Activated naive CD8-positive, alpha-beta T cell treated with anti-CD3 and anti-CD28 coated beads, Interleukin-2, amount 50 U/mL, for 24 hours (primary cell): Measurements from ENCODE around the gene PDZRN4.
"Not testable (repeated sequence)": the region's sequence is repeated elsewhere in the genome, so short reads cannot be mapped to it uniquely, and the experiment has no call there.

ENCODE experiments used
- ATAC-seq: fragments of 150-1000 bp; cut with Tn5 transposase; one replicate; pipeline ENCODE4 v1.10.0; 2021
- DNase-seq: peaks from one replicate; pipeline ENCODE4 v3.0.0; 2021
- H3K27ac Mint-ChIP-seq: one replicate; pipeline ENCODE4 v1.8.0; 2021; ENCODE audit warnings: mild to moderate bottlenecking, mixed read lengths
- H3K27me3 Mint-ChIP-seq: one replicate; pipeline ENCODE4 v1.8.0; 2021; ENCODE audit warnings: mixed read lengths
- H3K36me3 Mint-ChIP-seq: one replicate; pipeline ENCODE4 v1.8.0; 2021; ENCODE audit warnings: low read depth, mixed read lengths
- H3K4me1 Mint-ChIP-seq: one replicate; pipeline ENCODE4 v1.8.0; 2021; ENCODE audit warnings: mixed read lengths
- H3K4me3 Mint-ChIP-seq: one replicate; pipeline ENCODE4 v1.8.0; 2021; ENCODE audit warnings: mild to moderate bottlenecking, moderate library complexity, mixed read lengths
- H3K9me3 Mint-ChIP-seq: one replicate; pipeline ENCODE4 v1.8.0; 2021; ENCODE audit warnings: mixed read lengths

Gene PDZRN4

GRCh38 chr12:41285470-41285869 is 97.3 kb downstream of the PDZRN4 start:
- H3K9me3 Mint-ChIP-seq, H3K4me1 Mint-ChIP-seq, H3K4me3 Mint-ChIP-seq, H3K27ac Mint-ChIP-seq, DNase-seq, ATAC-seq, H3K27me3 Mint-ChIP-seq, H3K36me3 Mint-ChIP-seq: not testable (repeated sequence)

- no peak for DNase-seq
Measured at GRCh38 chr12:41286426-41286825, 98.3 kb downstream of the PDZRN4 start.

GRCh38 chr12:41287500-41288141 is 99.5 kb downstream of the PDZRN4 start:
- no peak overlapping the region for H3K27ac Mint-ChIP-seq
- H3K27me3 Mint-ChIP-seq = peaks cover 2% of the 10 kb centered on the region

More at GRCh38 chr12:41286426-41286825, 98.3 kb downstream of the PDZRN4 start:
- Mint-ChIP-seq H3K4me1 (no peaks in the 10 kb centered on the region), H3K27ac (no peak overlapping the region), H3K9me3 (no peaks in the 10 kb centered on the region), H3K4me3 (no peak overlapping the region), H3K27me3 (peaks cover 2% of the 10 kb centered on the region), H3K36me3 (no peaks in the 10 kb centered on the region)
- ATAC-seq = no peak

GRCh38 chr12:41288142-41288811 is 100.2 kb downstream of the PDZRN4 start:
- Mint-ChIP-seq H3K9me3 (no peaks in the 10 kb centered on the region), H3K27ac (no peak overlapping the region), H3K4me1 (no peaks in the 10 kb centered on the region), H3K36me3 (no peaks in the 10 kb centered on the region), H3K27me3 (peaks cover 2% of the 10 kb centered on the region), H3K4me3 (no peak overlapping the region)
- DNase-seq = no peak
- ATAC-seq = no peak

More at GRCh38 chr12:41287500-41288141, 99.5 kb downstream of the PDZRN4 start:
- H3K4me1 Mint-ChIP-seq = no peaks in the 10 kb centered on the region
- DNase-seq = no peak
- no peaks in the 10 kb centered on the region for H3K9me3 Mint-ChIP-seq
- H3K36me3 Mint-ChIP-seq = no peaks in the 10 kb centered on the region
- ATAC-seq = no peak
- no peak overlapping the region for H3K4me3 Mint-ChIP-seq

- H3K27ac Mint-ChIP-seq = no peak overlapping the region
- ATAC-seq (no peak), DNase-seq (no peak)
- no peaks in the 10 kb centered on the region for H3K36me3 Mint-ChIP-seq
- no peaks in the 10 kb centered on the region for H3K4me1 Mint-ChIP-seq
- H3K9me3 Mint-ChIP-seq = no peaks in the 10 kb centered on the region
- H3K4me3 Mint-ChIP-seq = no peak overlapping the region
- H3K27me3 Mint-ChIP-seq = peaks cover 2% of the 10 kb centered on the region
Measured at GRCh38 chr12:41289501-41289900, 101.4 kb downstream of the PDZRN4 start.

- no peak overlapping the region for H3K4me3 Mint-ChIP-seq
- DNase-seq (no peak), ATAC-seq (no peak)
- H3K36me3 Mint-ChIP-seq = no peaks in the 10 kb centered on the region
- no peaks in the 10 kb centered on the region for H3K4me1 Mint-ChIP-seq
- no peak overlapping the region for H3K27ac Mint-ChIP-seq
- peaks cover 2% of the 10 kb centered on the region for H3K27me3 Mint-ChIP-seq
- peaks cover 4% of the 10 kb centered on the region for H3K9me3 Mint-ChIP-seq
Measured at GRCh38 chr12:41293011-41293410, 104.9 kb downstream of the PDZRN4 start.

- no peaks in the 10 kb centered on the region for H3K4me1 Mint-ChIP-seq
- H3K27me3 Mint-ChIP-seq = no peaks in the 10 kb centered on the region
- H3K27ac Mint-ChIP-seq = no peak overlapping the region
- no peaks in the 10 kb centered on the region for H3K36me3 Mint-ChIP-seq
- no peak overlapping the region for H3K4me3 Mint-ChIP-seq
- ATAC-seq (no peak), DNase-seq (no peak)
- H3K9me3 Mint-ChIP-seq = peaks cover 4% of the 10 kb centered on the region
Measured at GRCh38 chr12:41293461-41293860, 105.3 kb downstream of the PDZRN4 start.

- DNase-seq (no peak), ATAC-seq (no peak)
- H3K27me3 Mint-ChIP-seq = no peaks in the 10 kb centered on the region
- no peaks in the 10 kb centered on the region for H3K9me3 Mint-ChIP-seq
- H3K4me3 Mint-ChIP-seq = no peak overlapping the region
- H3K4me1 Mint-ChIP-seq = no peaks in the 10 kb centered on the region
- no peak overlapping the region for H3K27ac Mint-ChIP-seq
- no peaks in the 10 kb centered on the region for H3K36me3 Mint-ChIP-seq
Measured at GRCh38 chr12:41302979-41303403, 114.9 kb downstream of the PDZRN4 start.

- DNase-seq = no peak
- Mint-ChIP-seq H3K36me3 (no peaks in the 10 kb centered on the region), H3K4me1 (no peaks in the 10 kb centered on the region), H3K27ac (no peak overlapping the region), H3K27me3 (no peaks in the 10 kb centered on the region), H3K4me3 (no peak overlapping the region), H3K9me3 (no peaks in the 10 kb centered on the region)
- ATAC-seq = no peak
Measured at GRCh38 chr12:41304526-41304925, 116.4 kb downstream of the PDZRN4 start.

GRCh38 chr12:41310367-41310766 is 122.2 kb downstream of the PDZRN4 start:
- H3K36me3 Mint-ChIP-seq = no peaks in the 10 kb centered on the region
- H3K9me3 Mint-ChIP-seq = no peaks in the 10 kb centered on the region
- ATAC-seq (no peak), DNase-seq (no peak)
- H3K4me1 Mint-ChIP-seq = no peaks in the 10 kb centered on the region
- no peak overlapping the region for H3K4me3 Mint-ChIP-seq
- no peaks in the 10 kb centered on the region for H3K27me3 Mint-ChIP-seq
- H3K27ac Mint-ChIP-seq = no peak overlapping the region

GRCh38 chr12:41311883-41312282 is 123.8 kb downstream of the PDZRN4 start:
- Mint-ChIP-seq H3K27me3 (no peaks in the 10 kb centered on the region), H3K4me1 (no peaks in the 10 kb centered on the region), H3K27ac (no peak overlapping the region), H3K36me3 (no peaks in the 10 kb centered on the region), H3K4me3 (no peak overlapping the region), H3K9me3 (no peaks in the 10 kb centered on the region)
- ATAC-seq (no peak), DNase-seq (no peak)

- H3K27me3 Mint-ChIP-seq, DNase-seq, H3K4me3 Mint-ChIP-seq, H3K9me3 Mint-ChIP-seq, H3K4me1 Mint-ChIP-seq, ATAC-seq, H3K36me3 Mint-ChIP-seq, H3K27ac Mint-ChIP-seq: not testable (repeated sequence)
Measured at GRCh38 chr12:41312451-41312850, 124.3 kb downstream of the PDZRN4 start.

- no peak overlapping the region for H3K27ac Mint-ChIP-seq
- ATAC-seq = no peak
- no peaks in the 10 kb centered on the region for H3K9me3 Mint-ChIP-seq
- no peaks in the 10 kb centered on the region for H3K36me3 Mint-ChIP-seq
- no peaks in the 10 kb centered on the region for H3K27me3 Mint-ChIP-seq
- no peak for DNase-seq
- H3K4me1 Mint-ChIP-seq = no peaks in the 10 kb centered on the region
- no peak overlapping the region for H3K4me3 Mint-ChIP-seq
Measured at GRCh38 chr12:41325336-41325735, 137.2 kb downstream of the PDZRN4 start.

GRCh38 chr12:41327096-41327895 is 139.2 kb downstream of the PDZRN4 start:
- no peaks in the 10 kb centered on the region for H3K9me3 Mint-ChIP-seq
- ATAC-seq (no peak), DNase-seq (no peak)
- no peaks in the 10 kb centered on the region for H3K27me3 Mint-ChIP-seq
- H3K4me3 Mint-ChIP-seq = no peak overlapping the region
- no peaks in the 10 kb centered on the region for H3K36me3 Mint-ChIP-seq
- H3K4me1 Mint-ChIP-seq = no peaks in the 10 kb centered on the region
- no peak overlapping the region for H3K27ac Mint-ChIP-seq

GRCh38 chr12:41333974-41334373 is 145.9 kb downstream of the PDZRN4 start:
- DNase-seq = no peak
- Mint-ChIP-seq H3K9me3 (no peaks in the 10 kb centered on the region), H3K4me3 (no peak overlapping the region), H3K36me3 (no peaks in the 10 kb centered on the region), H3K27me3 (no peaks in the 10 kb centered on the region), H3K27ac (no peak overlapping the region), H3K4me1 (no peaks in the 10 kb centered on the region)
- ATAC-seq = no peak
